ENCODE results near the gene IRF2.

Gene IRF2

GRCh38 chr4:184402239-184402638 is 72.1 kb downstream of the IRF2 start:
- no peak for TF ChIP-seq CTCF (IDR thresholded peaks at IDR 0.05; ENCODE audit: insufficient read depth, missing control alignments)
- FAIRE-seq (no peak), DNase-seq (ENCODE audit: insufficient read length, low spot score) (no peak)

- TF ChIP-seq CTCF (IDR thresholded peaks at IDR 0.05; ENCODE audit: insufficient read depth, missing control alignments): no peak
- no peak for DNase-seq (ENCODE audit: insufficient read length, low spot score)
- FAIRE-seq: no peak
Observed at GRCh38 chr4:184401397-184402171, 72.8 kb downstream of the IRF2 start.

DNA sequence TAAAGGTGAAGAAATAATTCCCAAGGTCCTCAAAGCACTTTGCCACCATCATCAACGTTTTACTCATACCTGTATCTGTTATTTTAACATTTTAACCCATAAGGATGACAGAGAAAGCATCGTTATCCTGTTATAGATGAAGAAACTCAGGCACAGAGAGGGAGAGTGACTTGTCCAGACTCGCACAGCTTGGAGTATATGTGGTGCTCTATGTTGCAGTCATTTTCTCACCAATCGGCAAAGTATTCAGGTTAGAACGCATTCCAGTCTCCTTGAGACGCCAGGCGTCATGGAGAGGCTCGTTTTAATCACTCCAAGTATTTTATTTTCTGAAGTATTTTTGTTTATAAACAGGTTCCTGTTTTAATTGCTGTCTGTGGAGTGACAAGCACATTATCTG is 73.5 kb downstream of the IRF2 start:
- FAIRE-seq: no peak

DNA sequence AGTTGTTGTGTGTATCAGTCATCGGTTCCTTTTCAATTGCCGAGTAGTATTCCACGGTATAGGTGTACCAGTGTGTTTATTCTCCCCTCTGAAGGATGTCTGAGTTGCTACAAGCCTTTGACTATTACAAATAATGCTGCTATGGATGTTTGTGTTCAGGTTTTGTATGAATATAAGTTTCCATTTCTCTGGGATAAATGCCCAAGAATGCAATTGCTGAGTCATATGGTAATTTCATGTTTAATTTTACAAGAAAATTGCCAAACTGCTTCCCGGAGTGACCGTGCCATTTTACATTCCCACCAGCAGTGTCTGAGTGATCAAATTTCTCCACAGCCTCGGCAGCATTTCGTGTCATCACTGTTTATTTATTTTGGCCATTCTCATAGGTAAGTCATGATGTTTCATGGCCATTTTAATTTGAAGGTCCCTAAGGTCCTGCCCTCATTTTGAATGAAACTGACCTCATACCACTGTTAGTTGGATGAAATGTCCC is 73.9 kb downstream of the IRF2 start:
- no peak for TF ChIP-seq CTCF (IDR thresholded peaks at IDR 0.05; ENCODE audit: insufficient read depth, missing control alignments)
- DNase-seq (ENCODE audit: insufficient read length, low spot score) (no peak), FAIRE-seq (no peak)

More for the DNA sequence above, 73.5 kb downstream of the IRF2 start:
- no peak for TF ChIP-seq CTCF (IDR thresholded peaks at IDR 0.05; ENCODE audit: insufficient read depth, missing control alignments)
- DNase-seq (ENCODE audit: insufficient read length, low spot score): no peak

GRCh38 chr4:184399512-184399908 is 74.8 kb downstream of the IRF2 start:
- TF ChIP-seq CTCF (IDR thresholded peaks at IDR 0.05; ENCODE audit: insufficient read depth, missing control alignments): no peak
- DNase-seq (ENCODE audit: insufficient read length, low spot score): no peak
- FAIRE-seq: no peak

DNA sequence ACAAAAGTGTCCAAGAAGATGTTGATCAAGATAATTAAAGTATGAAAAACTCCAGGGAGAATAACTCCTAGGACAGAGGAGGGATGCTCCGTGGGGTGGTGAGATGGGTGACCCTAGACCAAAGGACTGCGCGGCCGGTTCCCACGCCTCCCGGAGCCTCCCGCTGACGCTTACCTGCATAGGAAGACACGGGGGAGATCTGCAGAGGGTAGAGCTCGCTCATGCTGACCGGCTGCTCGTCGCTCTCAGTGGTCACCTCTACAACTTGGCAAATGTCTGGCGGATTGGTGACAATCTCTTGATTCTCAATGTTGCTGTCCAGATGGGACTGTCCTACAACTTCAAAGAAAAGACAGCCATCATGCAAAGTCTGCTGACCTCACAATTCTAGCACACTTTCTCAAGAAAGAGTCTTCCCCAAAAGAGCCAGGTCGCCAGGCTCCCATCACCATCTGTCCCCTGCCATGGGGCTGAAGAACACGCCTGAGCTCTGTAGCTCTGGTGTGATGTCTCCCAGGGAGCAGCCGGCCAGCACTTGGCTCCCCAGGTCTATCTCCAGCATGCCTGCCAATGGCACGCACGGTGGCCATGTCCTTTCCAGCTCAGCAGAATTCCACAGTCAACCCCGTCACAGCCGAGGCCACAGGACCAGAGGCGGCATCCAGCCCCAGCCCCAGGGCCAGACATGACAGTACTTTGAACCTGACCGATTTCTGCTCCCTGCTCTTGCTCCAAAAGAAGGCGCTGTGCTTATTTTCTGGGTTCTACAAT is 75.4 kb downstream of the IRF2 start:
- no peak for DNase-seq (ENCODE audit: insufficient read length, low spot score)
- no peak for TF ChIP-seq CTCF (IDR thresholded peaks at IDR 0.05; ENCODE audit: insufficient read depth, missing control alignments)
- no peak for FAIRE-seq
